Fibroblast of pulmonary artery (primary cell): ENCODE data around the gene KATNB1.
"Not testable (repeated sequence)": the region's sequence is repeated elsewhere in the genome, so short reads cannot be mapped to it uniquely, and the experiment has no call there.

Experiments used
- DNase-seq: peaks from one replicate; pipeline ENCODE4 v3.0.0-alpha.2; 2010; ENCODE audit warnings: low read depth
- H3K4me3 ChIP-seq: replicated peaks from 2 replicates; pipeline ENCODE4 v1.5.1; 2011; ENCODE audit warnings: low read depth, mild to moderate bottlenecking, control low read depth, low read length, moderate library complexity
- TF ChIP-seq, protein P1 (sequence below): IDR thresholded peaks from 2 replicates; pipeline ENCODE4 v1.5.1; 2011; ENCODE audit warnings: mild to moderate bottlenecking, control low read depth, low read length, inconsistent platforms; ENCODE audit errors: missing control alignments

Gene KATNB1

DNA sequence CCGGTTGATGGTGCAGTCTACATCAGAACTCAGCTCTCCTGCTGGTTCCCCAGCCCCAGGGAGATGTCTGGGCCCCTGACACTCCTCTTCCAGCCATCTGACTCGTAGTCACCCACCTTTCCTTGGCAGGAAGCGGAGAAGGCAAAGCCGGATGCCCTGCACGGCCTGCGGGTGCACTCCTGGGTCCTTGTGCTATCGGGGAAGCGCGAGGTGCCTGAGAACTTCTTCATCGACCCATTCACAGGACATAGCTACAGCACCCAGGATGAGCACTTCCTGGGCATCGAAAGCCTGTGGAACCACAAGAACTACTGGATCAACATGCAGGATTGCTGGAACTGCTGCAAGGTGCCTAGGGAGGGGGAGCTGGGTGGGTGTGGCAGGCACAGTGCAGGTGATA lies 28.2 kb upstream of the KATNB1 start:
- H3K4me3 ChIP-seq, result no peak overlapping the region
- TF ChIP-seq, protein P1, sequence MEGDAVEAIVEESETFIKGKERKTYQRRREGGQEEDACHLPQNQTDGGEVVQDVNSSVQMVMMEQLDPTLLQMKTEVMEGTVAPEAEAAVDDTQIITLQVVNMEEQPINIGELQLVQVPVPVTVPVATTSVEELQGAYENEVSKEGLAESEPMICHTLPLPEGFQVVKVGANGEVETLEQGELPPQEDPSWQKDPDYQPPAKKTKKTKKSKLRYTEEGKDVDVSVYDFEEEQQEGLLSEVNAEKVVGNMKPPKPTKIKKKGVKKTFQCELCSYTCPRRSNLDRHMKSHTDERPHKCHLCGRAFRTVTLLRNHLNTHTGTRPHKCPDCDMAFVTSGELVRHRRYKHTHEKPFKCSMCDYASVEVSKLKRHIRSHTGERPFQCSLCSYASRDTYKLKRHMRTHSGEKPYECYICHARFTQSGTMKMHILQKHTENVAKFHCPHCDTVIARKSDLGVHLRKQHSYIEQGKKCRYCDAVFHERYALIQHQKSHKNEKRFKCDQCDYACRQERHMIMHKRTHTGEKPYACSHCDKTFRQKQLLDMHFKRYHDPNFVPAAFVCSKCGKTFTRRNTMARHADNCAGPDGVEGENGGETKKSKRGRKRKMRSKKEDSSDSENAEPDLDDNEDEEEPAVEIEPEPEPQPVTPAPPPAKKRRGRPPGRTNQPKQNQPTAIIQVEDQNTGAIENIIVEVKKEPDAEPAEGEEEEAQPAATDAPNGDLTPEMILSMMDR, result no peak
- DNase-seq, result no peak

- no peak for DNase-seq
- TF ChIP-seq, protein P1, result no peak
- H3K4me3 ChIP-seq, result no peak overlapping the region
Observed at GRCh38 chr16:57708168-57708567, 27.4 kb upstream of the KATNB1 start.

DNA sequence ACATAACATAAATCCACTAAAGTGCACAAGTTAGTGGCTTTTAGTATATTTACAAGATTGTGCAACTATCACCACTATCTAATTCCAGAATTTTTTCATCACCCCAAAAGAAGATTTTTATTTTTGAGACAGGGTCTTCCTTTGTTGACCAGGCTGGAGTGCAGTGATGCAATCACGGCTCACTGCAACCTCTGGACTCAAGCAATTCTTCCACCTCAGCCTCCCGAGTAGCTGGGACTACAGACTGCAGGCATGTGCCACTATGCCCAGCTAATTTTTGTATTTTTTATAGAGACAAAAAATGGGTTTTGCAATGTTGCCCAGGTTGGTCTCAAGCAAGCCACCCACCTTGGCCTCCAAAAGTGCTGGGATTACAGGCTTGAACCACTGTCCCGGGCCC lies 25.9 kb upstream of the KATNB1 start:
- no peak for DNase-seq
- TF ChIP-seq, protein P1, result no peak
- no peak overlapping the region for H3K4me3 ChIP-seq

- no peak overlapping the region for H3K4me3 ChIP-seq
- no peak for DNase-seq
- TF ChIP-seq, protein P1, result no peak
Observed at GRCh38 chr16:57711346-57711745, 24.2 kb upstream of the KATNB1 start.

DNA sequence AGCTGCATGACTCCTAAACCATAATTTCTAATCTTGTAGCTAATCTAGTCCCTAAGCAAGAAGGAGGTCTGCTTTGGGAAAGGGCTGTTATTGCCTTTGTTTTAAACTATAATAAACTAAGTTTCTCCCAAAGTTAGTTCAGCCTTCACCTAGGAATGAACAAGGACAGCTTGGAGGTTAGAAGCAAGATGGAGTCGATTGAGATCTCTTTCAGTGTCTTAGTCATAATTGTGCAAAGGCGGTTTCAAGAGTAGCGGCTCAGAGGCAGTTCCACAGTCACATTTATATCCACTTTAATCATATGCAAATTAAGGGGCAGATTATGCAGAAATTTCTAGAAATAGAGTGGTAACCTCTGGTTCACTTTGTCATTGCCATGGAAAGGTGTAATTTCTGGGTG lies 23.6 kb upstream of the KATNB1 start:
- no peak overlapping the region for H3K4me3 ChIP-seq
- DNase-seq, result no peak
- TF ChIP-seq, protein P1, result no peak

DNA sequence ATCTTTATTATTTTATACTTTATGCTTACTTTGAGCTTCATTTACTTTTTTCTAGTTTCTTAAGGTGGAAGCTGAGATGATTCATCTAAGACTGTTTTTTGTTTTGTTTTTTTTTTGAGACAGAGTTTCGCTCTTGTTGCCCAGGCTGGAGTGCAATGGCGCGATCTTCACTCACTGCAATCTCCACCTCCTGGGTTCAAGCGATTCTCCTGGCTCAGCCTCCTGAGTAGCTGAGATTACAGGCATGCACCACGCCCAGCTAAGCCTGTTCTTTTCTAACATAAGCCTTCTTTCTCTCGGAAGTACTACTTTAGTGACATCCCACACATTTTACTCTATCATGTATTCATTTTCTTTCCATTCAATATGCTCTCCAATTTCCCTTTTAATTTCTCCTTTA lies 23.0 kb upstream of the KATNB1 start:
- DNase-seq, H3K4me3 ChIP-seq: not testable (repeated sequence)

GRCh38 chr16:57713596-57713995 lies 22.0 kb upstream of the KATNB1 start:
- TF ChIP-seq, protein P1, result no peak
- no peak for DNase-seq
- no peak overlapping the region for H3K4me3 ChIP-seq

GRCh38 chr16:57714047-57714446 lies 21.5 kb upstream of the KATNB1 start:
- TF ChIP-seq, protein P1, result no peak
- no peak overlapping the region for H3K4me3 ChIP-seq
- DNase-seq, result no peak
